GM23248 (cell line): ENCODE data around the gene ADORA3.

Source experiments
- EZH2 ChIP-seq: fragments of 200-600 bp; sonication (generic); IDR thresholded peaks from 2 replicates; pipeline ENCODE4 v1.6.1; 2018; ENCODE audit warnings: antibody characterized with exemption, mild to moderate bottlenecking; ENCODE audit not compliant: insufficient read depth, poor library complexity, severe bottlenecking
- EZH2phosphoT487 ChIP-seq: fragments of 200-600 bp; sonication (generic); IDR thresholded peaks from 2 replicates; pipeline ENCODE4 v1.6.1; 2018; ENCODE audit warnings: antibody characterized with exemption, moderate library complexity, mild to moderate bottlenecking, low read depth; ENCODE audit not compliant: insufficient read depth

GRCh38 chr1:111490220-111490619 is 13.2 kb downstream of the ADORA3 start:
- TF ChIP-seq EZH2 (no peak), EZH2phosphoT487 (no peak)
